ENCODE measurements around the gene AFAP1L2.
A peak's percentile ranks its signal among the peaks of the same experiment; 100 is the strongest.

AFAP1L2 gene

DNA sequence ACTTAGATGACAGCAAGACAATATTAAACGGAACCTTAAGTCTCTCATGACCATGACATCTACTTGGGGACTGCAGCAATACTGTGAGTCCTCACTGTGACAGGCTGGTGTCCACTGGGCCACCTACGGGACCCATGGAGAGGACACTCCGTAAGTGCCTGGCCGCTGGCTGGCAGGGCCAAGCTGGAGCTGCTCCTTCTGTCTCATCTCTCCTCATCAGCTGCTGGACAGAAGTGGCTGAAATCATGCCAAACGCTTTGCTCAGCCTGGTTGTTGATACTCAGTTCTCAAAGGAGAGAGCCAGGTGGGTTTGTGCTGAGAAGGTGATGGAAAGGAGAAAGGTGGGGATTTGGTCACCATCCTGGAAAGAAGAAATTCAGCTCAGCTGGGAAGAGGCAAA is 33.3 kb downstream of the AFAP1L2 start:
- Mint-ChIP-seq H3K4me3 (no peak overlapping the region), H3K36me3 (ENCODE audit: low read depth) (peaks cover 5% of the 10 kb centered on the region), H3K27ac (peak overlapping the region; percentile 16 to 83 (median 75)), H3K4me1 (peaks cover 76% of the 10 kb centered on the region), H3K9me3 (peaks cover 4% of the 10 kb centered on the region), H3K27me3 (ENCODE audit: low read depth) (no peaks in the 10 kb centered on the region)
- TF ChIP-seq, protein P1, sequence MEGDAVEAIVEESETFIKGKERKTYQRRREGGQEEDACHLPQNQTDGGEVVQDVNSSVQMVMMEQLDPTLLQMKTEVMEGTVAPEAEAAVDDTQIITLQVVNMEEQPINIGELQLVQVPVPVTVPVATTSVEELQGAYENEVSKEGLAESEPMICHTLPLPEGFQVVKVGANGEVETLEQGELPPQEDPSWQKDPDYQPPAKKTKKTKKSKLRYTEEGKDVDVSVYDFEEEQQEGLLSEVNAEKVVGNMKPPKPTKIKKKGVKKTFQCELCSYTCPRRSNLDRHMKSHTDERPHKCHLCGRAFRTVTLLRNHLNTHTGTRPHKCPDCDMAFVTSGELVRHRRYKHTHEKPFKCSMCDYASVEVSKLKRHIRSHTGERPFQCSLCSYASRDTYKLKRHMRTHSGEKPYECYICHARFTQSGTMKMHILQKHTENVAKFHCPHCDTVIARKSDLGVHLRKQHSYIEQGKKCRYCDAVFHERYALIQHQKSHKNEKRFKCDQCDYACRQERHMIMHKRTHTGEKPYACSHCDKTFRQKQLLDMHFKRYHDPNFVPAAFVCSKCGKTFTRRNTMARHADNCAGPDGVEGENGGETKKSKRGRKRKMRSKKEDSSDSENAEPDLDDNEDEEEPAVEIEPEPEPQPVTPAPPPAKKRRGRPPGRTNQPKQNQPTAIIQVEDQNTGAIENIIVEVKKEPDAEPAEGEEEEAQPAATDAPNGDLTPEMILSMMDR (IDR thresholded peaks at IDR 0.05; ENCODE audit: unreplicated experiment in 3 of 3), result no peak

DNA sequence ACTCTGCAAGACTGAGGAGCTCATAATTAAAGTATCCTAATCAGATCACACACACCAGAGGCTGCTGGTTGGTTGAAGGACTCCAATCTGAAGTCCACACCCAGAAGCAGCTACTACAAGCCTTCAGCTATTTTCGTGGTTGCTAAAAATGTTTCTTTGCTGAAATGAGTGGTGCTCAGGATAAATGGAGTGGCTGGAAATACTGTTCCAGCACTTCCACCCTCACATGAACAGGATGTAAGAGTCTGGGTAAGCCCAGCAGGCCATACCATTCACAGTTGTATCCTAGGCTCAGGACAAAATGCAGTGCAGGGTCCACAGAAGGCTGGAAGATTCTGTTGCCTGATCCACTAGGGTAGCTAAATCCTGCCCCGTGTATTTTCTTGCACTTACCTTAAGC is 34.1 kb downstream of the AFAP1L2 start:
- H3K27ac Mint-ChIP-seq, result peak overlapping the region; percentile 37 to 75 (median 45)
- H3K9me3 Mint-ChIP-seq, result peaks cover 4% of the 10 kb centered on the region
- H3K27me3 Mint-ChIP-seq (ENCODE audit: low read depth), result peaks cover 3% of the 10 kb centered on the region
- H3K4me1 Mint-ChIP-seq, result peaks cover 76% of the 10 kb centered on the region
- TF ChIP-seq, protein P1 (IDR thresholded peaks at IDR 0.05; ENCODE audit: unreplicated experiment in 3 of 3), result no peak
- H3K36me3 Mint-ChIP-seq (ENCODE audit: low read depth), result peaks cover 5% of the 10 kb centered on the region
- H3K4me3 Mint-ChIP-seq, result peak overlapping the region in 1 of 3 experiments; percentile 53

DNA sequence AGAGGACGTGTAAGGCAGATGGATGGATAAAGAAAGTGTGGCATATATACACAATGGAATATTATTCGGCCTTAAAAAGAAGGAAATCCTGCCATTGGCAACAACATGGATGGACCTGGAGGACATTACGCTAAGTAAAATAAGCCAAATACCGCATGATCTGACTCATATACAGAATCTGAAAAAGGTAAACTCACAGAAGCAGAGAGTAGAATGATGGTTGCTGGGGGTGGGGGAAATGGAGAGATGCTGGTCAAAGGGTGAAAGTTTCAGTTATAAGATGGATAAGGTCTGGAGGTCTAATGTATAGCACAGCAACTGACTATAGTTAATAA is 36.3 kb downstream of the AFAP1L2 start:
- H3K36me3 Mint-ChIP-seq (ENCODE audit: low read depth), result peaks cover 8% of the 10 kb centered on the region
- H3K4me1 Mint-ChIP-seq, result peaks cover 70% of the 10 kb centered on the region
- TF ChIP-seq, protein P1 (IDR thresholded peaks at IDR 0.05; ENCODE audit: unreplicated experiment in 3 of 3), result no peak
- peak overlapping the region in 2 of 3 experiments; percentile 6 to 71 for H3K4me3 Mint-ChIP-seq
- peak overlapping the region; percentile 97 to 99 (median 98) for H3K27ac Mint-ChIP-seq
- H3K9me3 Mint-ChIP-seq, result peaks cover 12% of the 10 kb centered on the region
- peaks cover 3% of the 10 kb centered on the region for H3K27me3 Mint-ChIP-seq (ENCODE audit: low read depth)

DNA sequence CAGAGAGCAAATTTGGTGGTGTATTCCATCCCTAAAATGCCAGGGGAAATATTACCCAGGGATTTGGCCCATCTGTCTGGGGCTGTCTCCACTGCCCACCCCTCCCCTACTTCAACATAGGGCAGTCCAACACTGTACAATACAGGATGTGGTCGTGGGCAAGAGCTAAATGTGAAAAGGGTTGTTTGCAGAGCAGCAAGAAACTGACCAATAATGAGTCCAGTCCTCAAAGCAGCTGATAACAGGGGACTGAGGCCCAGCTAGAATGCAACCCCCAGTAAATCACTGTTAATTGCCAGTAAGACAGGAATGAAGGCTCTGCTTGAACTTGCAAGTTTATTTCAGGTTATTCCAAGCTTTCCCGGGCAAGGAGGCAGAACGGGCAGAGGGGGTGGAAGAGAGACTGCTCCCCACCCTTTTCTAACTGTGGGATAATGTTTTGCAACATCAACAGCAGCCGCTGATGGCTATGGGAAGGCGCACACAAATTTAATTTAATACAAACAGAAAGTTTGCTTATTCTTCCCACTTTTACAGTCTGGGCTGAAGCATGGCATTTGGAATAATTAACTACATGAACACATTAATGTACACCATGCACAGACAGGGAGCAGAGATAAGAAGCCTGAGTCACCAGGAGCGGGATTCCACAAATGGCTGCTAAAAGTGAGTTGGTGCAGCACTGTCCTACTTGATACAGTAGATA is 36.8 kb downstream of the AFAP1L2 start:
- Mint-ChIP-seq H3K27ac (peak overlapping the region; percentile 97 to 99 (median 98)), H3K9me3 (peaks cover 12% of the 10 kb centered on the region), H3K4me1 (peaks cover 72% of the 10 kb centered on the region), H3K4me3 (peak overlapping the region in 1 of 3 experiments; percentile 71), H3K36me3 (ENCODE audit: low read depth) (peaks cover 8% of the 10 kb centered on the region), H3K27me3 (ENCODE audit: low read depth) (peaks cover 3% of the 10 kb centered on the region)
- TF ChIP-seq, protein P1 (IDR thresholded peaks at IDR 0.05; ENCODE audit: unreplicated experiment in 3 of 3), result no peak

DNA sequence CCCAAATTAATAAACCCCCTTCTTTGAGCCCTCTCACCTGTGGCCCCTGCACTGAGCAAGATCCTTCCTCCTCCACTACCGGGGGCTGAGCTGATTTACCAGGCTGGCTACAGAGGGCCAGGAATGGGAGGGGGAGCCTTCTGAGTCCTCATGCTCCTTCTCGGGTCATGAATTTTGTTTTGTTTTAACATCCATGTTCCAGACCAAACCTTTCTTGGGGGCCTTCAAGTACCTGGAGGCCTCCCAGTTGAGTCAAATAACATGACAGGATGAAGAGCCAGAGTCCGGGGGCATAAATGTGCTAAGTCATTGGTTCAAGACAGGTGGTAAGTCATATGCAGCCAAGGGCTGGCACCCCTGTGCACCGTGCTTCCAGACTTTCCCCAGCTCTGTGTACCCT is 39.6 kb downstream of the AFAP1L2 start:
- TF ChIP-seq, protein P1 (IDR thresholded peaks at IDR 0.05; ENCODE audit: unreplicated experiment in 3 of 3), result no peak
- Mint-ChIP-seq H3K4me3 (no peak overlapping the region), H3K27ac (peak overlapping the region; percentile 57 to 98 (median 83)), H3K4me1 (peaks cover 73% of the 10 kb centered on the region), H3K9me3 (peaks cover 12% of the 10 kb centered on the region), H3K36me3 (ENCODE audit: low read depth) (peaks cover 8% of the 10 kb centered on the region), H3K27me3 (ENCODE audit: low read depth) (peaks cover 3% of the 10 kb centered on the region)

Data from nephron (organoid).